Measurements from ENCODE around the gene TNC.

The TNC gene

GRCh38 chr9:115013998-115014397 is 104.0 kb downstream of the TNC start:
- peak; percentile 83 for DNase-seq (ENCODE audit: insufficient read length, low spot score)
- no peak for TF ChIP-seq POLR2A (IDR thresholded peaks at IDR 0.05; ENCODE audit: low read depth, low read length)
- FAIRE-seq: peak; percentile 87

DNA sequence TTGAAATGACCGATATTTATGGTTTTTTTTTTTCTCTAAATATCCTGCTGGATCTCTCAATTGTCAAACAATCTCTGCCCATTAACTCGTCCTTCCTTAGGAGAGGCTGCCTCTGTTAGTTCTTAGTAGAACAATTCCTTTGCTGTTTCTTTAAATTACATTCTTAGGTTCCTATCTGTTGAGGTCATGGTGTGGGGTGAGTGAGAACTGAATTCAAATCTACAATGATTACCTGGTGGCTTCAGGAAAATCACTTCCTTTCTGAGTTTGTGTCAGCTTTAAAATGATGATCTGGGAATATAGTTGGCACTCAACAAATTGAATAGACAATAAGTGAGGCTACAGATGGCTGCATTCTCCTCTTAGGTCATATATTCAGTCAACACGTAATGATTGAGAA is 105.5 kb downstream of the TNC start:
- FAIRE-seq (no peak), DNase-seq (ENCODE audit: insufficient read length, low spot score) (no peak)
- TF ChIP-seq POLR2A (IDR thresholded peaks at IDR 0.05; ENCODE audit: low read depth, low read length): no peak

- FAIRE-seq (no peak), DNase-seq (ENCODE audit: insufficient read length, low spot score) (no peak)
- TF ChIP-seq POLR2A (IDR thresholded peaks at IDR 0.05; ENCODE audit: low read depth, low read length): no peak
Measured at GRCh38 chr9:115010874-115011273, 107.1 kb downstream of the TNC start.

- DNase-seq (ENCODE audit: insufficient read length, low spot score): peak; percentile 88
- peak; percentile 98 for FAIRE-seq
- TF ChIP-seq POLR2A (IDR thresholded peaks at IDR 0.05; ENCODE audit: low read depth, low read length): no peak
Measured at GRCh38 chr9:115008536-115009270, 109.3 kb downstream of the TNC start.

- no peak for TF ChIP-seq POLR2A (IDR thresholded peaks at IDR 0.05; ENCODE audit: low read depth, low read length)
- FAIRE-seq (no peak), DNase-seq (ENCODE audit: insufficient read length, low spot score) (no peak)
Measured at GRCh38 chr9:115006660-115007059, 111.3 kb downstream of the TNC start.

DNA sequence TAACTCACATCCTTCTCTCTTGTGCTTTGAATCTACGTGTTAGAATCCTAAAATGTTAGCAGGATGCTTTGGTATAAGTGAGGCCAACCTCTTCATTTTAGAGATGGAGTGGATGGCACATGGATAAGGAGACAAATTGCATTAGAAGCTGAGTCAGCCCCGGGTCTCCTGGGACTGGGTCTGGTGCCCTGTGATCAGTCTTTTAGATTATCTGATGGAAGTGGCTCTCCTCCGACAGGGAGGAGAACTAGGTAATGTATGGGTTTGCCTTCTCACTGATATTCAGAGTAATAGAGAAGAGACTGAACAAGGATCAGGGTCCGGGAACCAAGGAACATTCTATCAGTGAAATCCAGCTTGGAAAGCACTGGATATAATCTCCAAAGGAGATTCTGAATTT is 112.6 kb downstream of the TNC start:
- TF ChIP-seq POLR2A (IDR thresholded peaks at IDR 0.05; ENCODE audit: low read depth, low read length): no peak
- DNase-seq (ENCODE audit: insufficient read length, low spot score): no peak
- FAIRE-seq: no peak

GRCh38 chr9:115004545-115004944 is 113.4 kb downstream of the TNC start:
- no peak for DNase-seq (ENCODE audit: insufficient read length, low spot score)
- TF ChIP-seq POLR2A (IDR thresholded peaks at IDR 0.05; ENCODE audit: low read depth, low read length): no peak
- no peak for FAIRE-seq

GRCh38 chr9:115002371-115003120 is 115.4 kb downstream of the TNC start:
- DNase-seq (ENCODE audit: insufficient read length, low spot score): no peak
- TF ChIP-seq POLR2A (IDR thresholded peaks at IDR 0.05; ENCODE audit: low read depth, low read length): no peak
- no peak for FAIRE-seq

- no peak for FAIRE-seq
- no peak for TF ChIP-seq POLR2A (IDR thresholded peaks at IDR 0.05; ENCODE audit: low read depth, low read length)
- no peak for DNase-seq (ENCODE audit: insufficient read length, low spot score)
Measured at GRCh38 chr9:115000217-115000639, 117.7 kb downstream of the TNC start.

GRCh38 chr9:114998326-114998725 is 119.6 kb downstream of the TNC start:
- no peak for TF ChIP-seq POLR2A (IDR thresholded peaks at IDR 0.05; ENCODE audit: low read depth, low read length)
- DNase-seq (ENCODE audit: insufficient read length, low spot score) (no peak), FAIRE-seq (no peak)

GRCh38 chr9:114995681-114996221 is 122.2 kb downstream of the TNC start:
- no peak for TF ChIP-seq POLR2A (IDR thresholded peaks at IDR 0.05; ENCODE audit: low read depth, low read length)
- DNase-seq (ENCODE audit: insufficient read length, low spot score): no peak

GRCh38 chr9:114994768-114995167 is 123.2 kb downstream of the TNC start:
- TF ChIP-seq POLR2A (IDR thresholded peaks at IDR 0.05; ENCODE audit: low read depth, low read length): no peak
- FAIRE-seq (no peak), DNase-seq (ENCODE audit: insufficient read length, low spot score) (no peak)

More at GRCh38 chr9:114995681-114996221, 122.2 kb downstream of the TNC start:
- FAIRE-seq: no peak

- DNase-seq (ENCODE audit: insufficient read length, low spot score) (no peak), FAIRE-seq (no peak)
- TF ChIP-seq POLR2A (IDR thresholded peaks at IDR 0.05; ENCODE audit: low read depth, low read length): no peak
Measured at GRCh38 chr9:114991861-114992260, 126.1 kb downstream of the TNC start.

DNA sequence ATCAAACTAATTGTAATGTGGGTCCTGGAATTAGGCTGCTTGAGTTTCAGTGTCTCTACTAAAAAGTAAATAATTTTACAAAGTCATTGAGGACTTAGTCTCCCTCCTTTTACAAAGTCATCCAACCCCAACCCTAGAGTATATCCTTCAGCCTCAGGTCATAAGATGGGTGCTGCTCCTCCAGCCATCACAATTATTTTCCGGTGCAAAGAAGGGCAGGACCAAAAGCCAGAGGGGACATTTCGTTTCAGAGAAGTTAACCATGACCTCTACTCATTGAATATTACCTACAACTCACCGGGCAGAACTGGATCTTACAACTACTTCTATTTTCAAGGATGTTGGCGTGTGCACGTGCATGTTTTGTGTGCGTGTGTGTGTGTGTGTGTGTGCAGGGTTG is 127.1 kb downstream of the TNC start:
- DNase-seq (ENCODE audit: insufficient read length, low spot score): no peak
- TF ChIP-seq POLR2A (IDR thresholded peaks at IDR 0.05; ENCODE audit: low read depth, low read length): no peak
- no peak for FAIRE-seq

All from H54 (cell line).